ENCODE measurements around the gene EPO.

Gene EPO

GRCh38 chr7:100720279-100720670 lies at the start of gene EPO:
TSS of gene EPO (plus strand) at chr7:100720468. CDS start at chr7:100720981, 513 bp downstream.
- DNase-seq (ENCODE audit: low read depth) = no peak

GRCh38 chr7:100671353-100672327 lies 48.6 kb upstream of the EPO start:
- DNase-seq (ENCODE audit: low read depth) = no peak

GRCh38 chr7:100673302-100673941 lies 46.8 kb upstream of the EPO start, which contains the start of gene GNB2:
TSS of gene GNB2 (plus strand) at chr7:100673740. CDS start at chr7:100676266, 2,526 bp downstream.
- peak; percentile 93 for DNase-seq (ENCODE audit: low read depth)

GRCh38 chr7:100673942-100674410 lies 46.3 kb upstream of the EPO start:
- no peak for DNase-seq (ENCODE audit: low read depth)

GRCh38 chr7:100674411-100675104 lies 45.7 kb upstream of the EPO start:
- DNase-seq (ENCODE audit: low read depth) = no peak

- peak; percentile 27 for DNase-seq (ENCODE audit: low read depth)
Observed at GRCh38 chr7:100675105-100675451, 45.2 kb upstream of the EPO start.

GRCh38 chr7:100675581-100676350 lies 44.5 kb upstream of the EPO start:
- peak; percentile 79 for DNase-seq (ENCODE audit: low read depth)

GRCh38 chr7:100676501-100677306 lies 43.6 kb upstream of the EPO start:
- no peak for DNase-seq (ENCODE audit: low read depth)

GRCh38 chr7:100677308-100678267 lies 42.7 kb upstream of the EPO start:
- no peak for DNase-seq (ENCODE audit: low read depth)

- DNase-seq (ENCODE audit: low read depth) = no peak
Observed at GRCh38 chr7:100678291-100678984, 41.8 kb upstream of the EPO start.

GRCh38 chr7:100679129-100679926 lies 40.9 kb upstream of the EPO start:
- DNase-seq (ENCODE audit: low read depth) = no peak

GRCh38 chr7:100679927-100680575 lies 40.2 kb upstream of the EPO start:
- no peak for DNase-seq (ENCODE audit: low read depth)

GRCh38 chr7:100680576-100681271 lies 39.5 kb upstream of the EPO start:
- no peak for DNase-seq (ENCODE audit: low read depth)

- DNase-seq (ENCODE audit: low read depth) = no peak
Observed at GRCh38 chr7:100681491-100682227, 38.6 kb upstream of the EPO start.

- DNase-seq (ENCODE audit: low read depth) = no peak
Observed at GRCh38 chr7:100682228-100682741, 38.0 kb upstream of the EPO start.
